Mesothelial cell of epicardium (in vitro differentiated cells): ENCODE data around the gene TGM3. TPM values are rescaled to one million over a fixed set of nuclear protein-coding genes. Genes with fewer than 3 reads are reported as not detected.

Experiments
- DNase-seq, 2 experiments: peaks; one replicate each; pipeline ENCODE4 v3.0.0; 2021; ENCODE audit warnings: low spot score in 2 of 2; ENCODE audit not compliant: unreplicated experiment in 2 of 2
- H3K27ac Mint-ChIP-seq: 2 replicates; pipeline ENCODE4 v1.8.0; 2021; ENCODE audit warnings: mixed read lengths
- H3K27me3 Mint-ChIP-seq: 2 replicates; pipeline ENCODE4 v1.8.0; 2021; ENCODE audit warnings: low read depth, mixed read lengths
- H3K36me3 Mint-ChIP-seq: 2 replicates; pipeline ENCODE4 v1.8.0; 2021; ENCODE audit warnings: mixed read lengths
- H3K4me1 Mint-ChIP-seq: 2 replicates; pipeline ENCODE4 v1.8.0; 2021; ENCODE audit warnings: mixed read lengths
- H3K4me3 Mint-ChIP-seq: 2 replicates; pipeline ENCODE4 v1.8.0; 2021; ENCODE audit warnings: mild to moderate bottlenecking, moderate library complexity, mixed read lengths
- H3K9me3 Mint-ChIP-seq: 2 replicates; pipeline ENCODE4 v1.8.0; 2021; ENCODE audit warnings: mixed read lengths
- CTCF ChIP-seq: fragments of 200-600 bp; sonication (generic); IDR thresholded peaks from one replicate; pipeline ENCODE4 v1.5.0; 2021; ENCODE audit warnings: antibody characterized with exemption; ENCODE audit not compliant: unreplicated experiment
- total RNA-seq: library from RNA; stranded (reverse); gene quantifications from 3 replicates; pipeline ENCODE4 v1.2.1, GENCODE V29; 2021

Gene TGM3
- total RNA-seq, 1 donor from 2014 or later: 0.13 TPM

- TF ChIP-seq CTCF: no peak
- Mint-ChIP-seq H3K36me3 (no peaks in the 10 kb centered on the region), H3K4me1 (peaks cover 31% of the 10 kb centered on the region), H3K27ac (no peak overlapping the region), H3K27me3 (peaks cover 4% of the 10 kb centered on the region), H3K9me3 (no peaks in the 10 kb centered on the region), H3K4me3 (no peak overlapping the region)
- no peak for DNase-seq
These were observed 3.2 kb upstream of the TGM3 start for GRCh38 chr20:2292416-2293110.

- Mint-ChIP-seq H3K27ac (no peak overlapping the region), H3K4me3 (no peak overlapping the region), H3K27me3 (peaks cover 8% of the 10 kb centered on the region), H3K4me1 (peaks cover 32% of the 10 kb centered on the region), H3K36me3 (no peaks in the 10 kb centered on the region), H3K9me3 (no peaks in the 10 kb centered on the region)
- no peak for DNase-seq
- TF ChIP-seq CTCF: no peak
These were observed 2.3 kb upstream of the TGM3 start for GRCh38 chr20:2293486-2293885.

- no peak for TF ChIP-seq CTCF
- no peak overlapping the region for H3K4me3 Mint-ChIP-seq
- peaks cover 8% of the 10 kb centered on the region for H3K27me3 Mint-ChIP-seq
- H3K4me1 Mint-ChIP-seq: peaks cover 28% of the 10 kb centered on the region
- no peaks in the 10 kb centered on the region for H3K9me3 Mint-ChIP-seq
- H3K27ac Mint-ChIP-seq: no peak overlapping the region
- DNase-seq: no peak
- no peaks in the 10 kb centered on the region for H3K36me3 Mint-ChIP-seq
These were observed 1.8 kb upstream of the TGM3 start for GRCh38 chr20:2293971-2294370.

GRCh38 chr20:2295286-2295685 lies 515 bp upstream of the TGM3 start:
- Mint-ChIP-seq H3K27ac (no peak overlapping the region), H3K27me3 (peaks cover 8% of the 10 kb centered on the region), H3K9me3 (no peaks in the 10 kb centered on the region), H3K4me1 (peaks cover 18% of the 10 kb centered on the region), H3K36me3 (no peaks in the 10 kb centered on the region), H3K4me3 (no peak overlapping the region)
- TF ChIP-seq CTCF: no peak
- no peak for DNase-seq

- Mint-ChIP-seq H3K9me3 (no peaks in the 10 kb centered on the region), H3K4me3 (no peak overlapping the region), H3K4me1 (peaks cover 15% of the 10 kb centered on the region), H3K36me3 (no peaks in the 10 kb centered on the region), H3K27me3 (peaks cover 6% of the 10 kb centered on the region), H3K27ac (no peak overlapping the region)
- no peak for TF ChIP-seq CTCF
- DNase-seq: no peak
These were observed 939 bp downstream of the TGM3 start for GRCh38 chr20:2296524-2297356.
